Stomach (tissue), 9 donors: Measurements from ENCODE around the gene EPO. TPM values are rescaled to one million over a fixed set of nuclear protein-coding genes. Genes with fewer than 3 reads are reported as not detected.

ENCODE experiments used
- DNase-seq, 2 donors: peaks; one replicate each; pipeline versions ENCODE4 v3.0.0 to v3.0.0-alpha.2; 2013 to 2019
- H3K27ac ChIP-seq, 5 donors: fragments of 200-600 bp in 4 of 5; sonication (generic) in 4 of 5; one replicate each; pipeline ENCODE4 v1.5.1; 2013 to 2019; ENCODE audit warnings: mild to moderate bottlenecking in 1 of 5, moderate library complexity in 1 of 5
- H3K27me3 ChIP-seq, 3 donors: fragments of 200-600 bp; sonication (generic); one replicate each; pipeline ENCODE4 v1.5.1; 2017 to 2019; ENCODE audit warnings: mixed run types in 1 of 3
- H3K36me3 ChIP-seq, 4 donors: fragments of 200-600 bp; sonication (generic); 1 replicate in 3 of 4; 2 replicates in 1 of 4; pipeline ENCODE4 v1.5.1; 2016 to 2019
- H3K4me1 ChIP-seq, 4 donors: fragments of 200-600 bp; sonication (generic); one replicate each; pipeline ENCODE4 v1.5.1; 2016 to 2019
- H3K4me3 ChIP-seq, 4 donors: fragments of 200-600 bp; sonication (generic) in 3 of 4; one replicate each; pipeline ENCODE4 v1.5.1; 2016 to 2019; ENCODE audit warnings: mild to moderate bottlenecking in 1 of 4
- H3K9me3 ChIP-seq, 4 donors: fragments of 200-600 bp; sonication (generic); one replicate each; pipeline ENCODE4 v1.5.1; 2016 to 2019
- CTCF ChIP-seq, 7 experiments: fragments of 450-650 bp in 4 of 7; fragments of 200-600 bp in 3 of 7; sonication (generic) in 3 of 7; IDR thresholded peaks; one replicate each; pipeline ENCODE4 v1.5.1; 2016 to 2019; ENCODE audit warnings: antibody characterized with exemption in 7 of 7, control low read depth in 2 of 7, mild to moderate bottlenecking in 1 of 7
- EP300 ChIP-seq: sonication (generic); formaldehyde crosslinking; IDR thresholded peaks from one replicate; pipeline ENCODE4 v1.6.1; 2017; ENCODE audit warnings: antibody characterized with exemption
- POLR2A ChIP-seq, 4 donors: fragments of 450-650 bp; IDR thresholded peaks; one replicate each; pipeline ENCODE4 v1.6.1; 2016; ENCODE audit warnings: antibody characterized with exemption in 4 of 4, control low read depth in 2 of 4, mild to moderate bottlenecking in 1 of 4, moderate library complexity in 1 of 4
- POLR2AphosphoS5 ChIP-seq, 3 donors: sonication (generic); formaldehyde crosslinking; IDR thresholded peaks; one replicate each; pipeline ENCODE4 v1.6.1; 2016; ENCODE audit warnings: antibody characterized with exemption in 3 of 3
- WGBS, 5 donors: extraction: QIAGEN DNeasy Blood & Tissue Kit in 3 of 5; methylation state at CpG; one replicate each; pipeline versions ENCODE4 v1.1.5 to v1.1.7; 2013 to 2018; 5-methylcytosine and 5-hydroxymethylcytosine counted together
- intact Hi-C: fragments of 100-400 bp; cut with DNase I; formaldehyde crosslinking; loops from one replicate; pipeline ENCODE4 v1.15.1; 2023; ENCODE audit warnings: low total_unique reads
- polyA plus RNA-seq, 3 donors: library from polyadenylated mRNA; stranded (reverse); fragments of 200-250 nt; gene quantifications; one replicate each; pipeline ENCODE4 v1.2.3, GENCODE V29; 2013
- total RNA-seq, 5 donors: library from RNA; depleted of rRNA; stranded (reverse); fragments of >200 nt; gene quantifications; one replicate each; pipeline versions ENCODE4 v1.1.0 to v1.2.3, GENCODE V29; 2014 to 2016
- donor health status: healthy with polysubstance abuse.
- donor health status: Bipolar disorder and iron deficiency.
- donor health status: healthy.

The EPO gene
- total and polyA plus RNA-seq, 8 donors: not detected

- intact Hi-C loops: no loop called here
- DNase-seq: no peak
- Histone ChIP-seq H3K9me3 (no peaks in the 10 kb centered on the region), H3K4me1 (no peaks in the 10 kb centered on the region), H3K4me3 (no peak overlapping the region), H3K36me3 (no peaks in the 10 kb centered on the region), H3K27me3 (peaks cover 0 to 18% (median 0%) of the 10 kb centered on the region in 3 donors), H3K27ac (no peak overlapping the region)
- WGBS, 5 donors: 78 to 83% (median 80%) methylated on average over 16 of the region's 16 CpGs
- TF ChIP-seq POLR2A (IDR thresholded peaks at IDR 0.05) (no peak), EP300 (no peak), POLR2AphosphoS5 (IDR thresholded peaks at IDR 0.05) (no peak), CTCF (IDR thresholded peaks at IDR 0.05) (no peak)
These were observed 45.0 kb downstream of the EPO start for GRCh38 chr7:100765250-100765649.

- 79 to 85% (median 82%) methylated on average over 7 of the region's 7 CpGs for WGBS, 5 donors
- H3K4me3 ChIP-seq: no peak overlapping the region
- H3K9me3 ChIP-seq: no peaks in the 10 kb centered on the region
- no peaks in the 10 kb centered on the region for H3K36me3 ChIP-seq
- H3K27me3 ChIP-seq: peaks cover 0 to 13% (median 0%) of the 10 kb centered on the region in 3 donors
- TF ChIP-seq EP300 (no peak), POLR2A (IDR thresholded peaks at IDR 0.05) (no peak), POLR2AphosphoS5 (IDR thresholded peaks at IDR 0.05) (no peak), CTCF (IDR thresholded peaks at IDR 0.05) (no peak)
- H3K4me1 ChIP-seq: no peaks in the 10 kb centered on the region
- no peak for DNase-seq
- no peak overlapping the region for H3K27ac ChIP-seq
- intact Hi-C loops: no loop called here
These were observed 48.5 kb downstream of the EPO start for GRCh38 chr7:100768784-100769183.

Other genes with a start within 250 kb of the EPO start
- 100 to 1,000 TPM in 1 of 5 donors, 10 to 100 TPM in 3, 1 to 10 TPM in 1; 9.4 to 120 (median 28.0) TPM for gene TSC22D4, start 241.3 kb upstream of the EPO start, total RNA-seq
- gene TSC22D4, start 241.3 kb upstream of the EPO start, polyA plus RNA-seq: 10 to 100 TPM; 25.1 to 44.8 (median 35.0) TPM
- gene NYAP1, start 236.5 kb upstream of the EPO start, total RNA-seq: under 1 TPM in 1 of 5 donors, not detected in 4; 0.73 TPM
- gene NYAP1, start 236.5 kb upstream of the EPO start, polyA plus RNA-seq: under 1 TPM in 2 of 3 donors, not detected in 1; 0.48 to 0.75 TPM
- gene AGFG2, start 181.3 kb upstream of the EPO start, total RNA-seq: 100 to 1,000 TPM in 1 of 5 donors, 10 to 100 TPM in 3, 1 to 10 TPM in 1; 8.4 to 154 (median 16.4) TPM
- 10 to 100 TPM in 2 of 3 donors, 1 to 10 TPM in 1; 7.9 to 11.0 (median 10.2) TPM for gene AGFG2, start 181.3 kb upstream of the EPO start, polyA plus RNA-seq
- gene SAP25, start 146.6 kb upstream of the EPO start, total RNA-seq: 1 to 10 TPM in 1 of 5 donors, under 1 TPM in 1, not detected in 3; 0.92 to 1.8 TPM
- 1 to 10 TPM; 1.4 to 4.7 (median 2.3) TPM for gene SAP25, start 146.6 kb upstream of the EPO start, polyA plus RNA-seq
- 100 to 1,000 TPM in 3 of 5 donors, 10 to 100 TPM in 2; 23.7 to 263 (median 154) TPM for gene LRCH4, start 134.3 kb upstream of the EPO start, total RNA-seq
- gene LRCH4, start 134.3 kb upstream of the EPO start, polyA plus RNA-seq: 10 to 100 TPM; 23.5 to 39.5 (median 26.0) TPM
- gene FBXO24, start 134.1 kb upstream of the EPO start, total RNA-seq: under 1 TPM in 3 of 5 donors, not detected in 2; 0.37 to 0.45 (median 0.43) TPM
- under 1 TPM in 2 of 3 donors, not detected in 1; 0.44 to 0.88 TPM for gene FBXO24, start 134.1 kb upstream of the EPO start, polyA plus RNA-seq
- 100 to 1,000 TPM in 1 of 5 donors, 10 to 100 TPM in 4; 15.8 to 129 (median 37.8) TPM for gene PCOLCE, start 118.1 kb upstream of the EPO start, total RNA-seq
- 10 to 100 TPM; 15.6 to 25.0 (median 18.6) TPM for gene PCOLCE, start 118.1 kb upstream of the EPO start, polyA plus RNA-seq
- 10 to 100 TPM in 2 of 5 donors, 1 to 10 TPM in 2, not detected in 1; 4.0 to 21.1 (median 9.8) TPM for gene MOSPD3, start 107.9 kb upstream of the EPO start, total RNA-seq
- gene MOSPD3, start 107.9 kb upstream of the EPO start, polyA plus RNA-seq: 10 to 100 TPM; 20.4 to 30.7 (median 29.1) TPM
- 10 to 100 TPM in 1 of 5 donors, 1 to 10 TPM in 3, not detected in 1; 1.2 to 11.6 (median 3.3) TPM for gene TFR2, start 78.9 kb upstream of the EPO start, total RNA-seq
- 1 to 10 TPM; 1.7 to 5.1 (median 3.1) TPM for gene TFR2, start 78.9 kb upstream of the EPO start, polyA plus RNA-seq
- gene ACTL6B, start 64.0 kb upstream of the EPO start, total RNA-seq: under 1 TPM in 2 of 5 donors, not detected in 3; 0.37 to 0.43 TPM
- 1 to 10 TPM in 2 of 3 donors, under 1 TPM in 1; 0.25 to 1.4 (median 1.2) TPM for gene ACTL6B, start 64.0 kb upstream of the EPO start, polyA plus RNA-seq
- 100 to 1,000 TPM in 3 of 5 donors, 10 to 100 TPM in 2; 52.9 to 290 (median 152) TPM for gene GNB2, start 46.7 kb upstream of the EPO start, total RNA-seq
- gene GNB2, start 46.7 kb upstream of the EPO start, polyA plus RNA-seq: 100 to 1,000 TPM; 147 to 219 (median 169) TPM
- 100 to 1,000 TPM in 1 of 5 donors, 10 to 100 TPM in 4; 27.9 to 127 (median 87.9) TPM for gene GIGYF1, start 26.2 kb upstream of the EPO start, total RNA-seq
- gene GIGYF1, start 26.2 kb upstream of the EPO start, polyA plus RNA-seq: 10 to 100 TPM; 10.5 to 19.9 (median 19.7) TPM
- 10 to 100 TPM in 4 of 5 donors, not detected in 1; 23.3 to 70.1 (median 38.3) TPM for gene POP7, start 14.3 kb upstream of the EPO start, total RNA-seq
- 10 to 100 TPM; 38.1 to 45.2 (median 39.0) TPM for gene POP7, start 14.3 kb upstream of the EPO start, polyA plus RNA-seq
- not detected for gene ZAN, start 13.1 kb downstream of the EPO start, total RNA-seq
- not detected for gene ZAN, start 13.1 kb downstream of the EPO start, polyA plus RNA-seq
- gene EPHB4, start 107.1 kb downstream of the EPO start, total RNA-seq: 100 to 1,000 TPM in 1 of 5 donors, 10 to 100 TPM in 4; 22.2 to 128 (median 67.2) TPM
- gene EPHB4, start 107.1 kb downstream of the EPO start, polyA plus RNA-seq: 10 to 100 TPM in 2 of 3 donors, 1 to 10 TPM in 1; 7.3 to 17.7 (median 13.9) TPM
- 10 to 100 TPM in 3 of 5 donors, 1 to 10 TPM in 2; 2.9 to 44.6 (median 25.9) TPM for gene SLC12A9, start 132.2 kb downstream of the EPO start, total RNA-seq
- 10 to 100 TPM in 1 of 3 donors, 1 to 10 TPM in 2; 4.9 to 21.7 (median 9.0) TPM for gene SLC12A9, start 132.2 kb downstream of the EPO start, polyA plus RNA-seq
- 10 to 100 TPM in 3 of 5 donors, 1 to 10 TPM in 2; 4.7 to 44.3 (median 14.7) TPM for gene TRIP6, start 146.9 kb downstream of the EPO start, total RNA-seq
- gene TRIP6, start 146.9 kb downstream of the EPO start, polyA plus RNA-seq: 10 to 100 TPM; 23.8 to 50.0 (median 26.2) TPM
- 100 to 1,000 TPM in 2 of 5 donors, 10 to 100 TPM in 3; 45.2 to 184 (median 86.2) TPM for gene SRRT, start 154.6 kb downstream of the EPO start, total RNA-seq
- gene SRRT, start 154.6 kb downstream of the EPO start, polyA plus RNA-seq: 10 to 100 TPM; 63.7 to 97.1 (median 68.9) TPM
- gene UFSP1, start 169.2 kb downstream of the EPO start, total RNA-seq: 10 to 100 TPM in 1 of 5 donors, under 1 TPM in 1, not detected in 3; 0.73 to 22.6 TPM
- 1 to 10 TPM; 2.0 to 4.3 (median 4.1) TPM for gene UFSP1, start 169.2 kb downstream of the EPO start, polyA plus RNA-seq
- gene ACHE, start 175.4 kb downstream of the EPO start, total RNA-seq: 1 to 10 TPM in 1 of 5 donors, under 1 TPM in 1, not detected in 3; 0.43 to 2.4 TPM
- gene ACHE, start 175.4 kb downstream of the EPO start, polyA plus RNA-seq: 1 to 10 TPM in 1 of 3 donors, under 1 TPM in 2; 0.25 to 1.5 (median 0.31) TPM
- gene MUC3A, start 229.1 kb downstream of the EPO start, total RNA-seq: 100 to 1,000 TPM in 1 of 5 donors, 1 to 10 TPM in 3, under 1 TPM in 1; 0.45 to 527 (median 1.9) TPM
- gene MUC3A, start 229.1 kb downstream of the EPO start, polyA plus RNA-seq: under 1 TPM; 0.45 to 0.76 (median 0.62) TPM
- 10 to 100 TPM in 1 of 5 donors, under 1 TPM in 3, not detected in 1; under 0.01 to 76.8 (median 0.58) TPM for gene MUC12, start 249.1 kb downstream of the EPO start, total RNA-seq
- 10 to 100 TPM in 1 of 3 donors, 1 to 10 TPM in 2; 1.4 to 13.9 (median 5.5) TPM for gene MUC12, start 249.1 kb downstream of the EPO start, polyA plus RNA-seq